Erythroblast (primary cell): ENCODE measurements around the gene MBTPS1.
"Not testable (repeated sequence)": the region's sequence is repeated elsewhere in the genome, so short reads cannot be mapped to it uniquely, and the experiment has no call there.

Experiments used
- DNase-seq, 2 experiments: peaks; one replicate each; lab custom pipeline; 2025; lab: John Stamatoyannopoulos, UW
- GATA1 ChIP-seq: IDR thresholded peaks from 2 replicates; pipeline ENCODE4 v1.6.1; 2011; ENCODE audit warnings: low read depth, mild to moderate bottlenecking, control low read depth, low read length, moderate library complexity
- POLR2A ChIP-seq: IDR thresholded peaks from 2 replicates; pipeline ENCODE4 v1.6.1; 2011; ENCODE audit warnings: mild to moderate bottlenecking, low read length

Gene MBTPS1

DNA sequence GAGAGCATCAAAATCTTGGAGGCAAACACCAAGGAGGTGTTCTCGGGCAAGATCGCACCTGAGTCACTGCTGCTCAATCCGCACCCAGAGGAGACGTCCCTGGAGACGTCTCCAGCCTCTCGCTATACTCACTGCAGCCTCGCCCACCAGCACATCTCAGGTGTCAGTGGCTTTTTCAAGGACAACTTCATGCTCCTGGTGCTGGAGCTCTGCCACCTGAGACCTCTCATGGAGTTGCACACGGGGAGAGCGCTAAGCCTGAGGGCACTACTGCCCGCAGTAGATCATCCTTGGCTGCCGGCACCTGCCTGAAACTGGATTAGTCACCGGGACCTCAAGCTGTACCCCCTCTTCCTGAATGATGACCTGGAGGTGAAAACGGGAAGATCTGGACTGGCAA is 2.6 kb upstream of the MBTPS1 start:
- no peak for DNase-seq
- TF ChIP-seq GATA1 (no peak), POLR2A (no peak)

DNA sequence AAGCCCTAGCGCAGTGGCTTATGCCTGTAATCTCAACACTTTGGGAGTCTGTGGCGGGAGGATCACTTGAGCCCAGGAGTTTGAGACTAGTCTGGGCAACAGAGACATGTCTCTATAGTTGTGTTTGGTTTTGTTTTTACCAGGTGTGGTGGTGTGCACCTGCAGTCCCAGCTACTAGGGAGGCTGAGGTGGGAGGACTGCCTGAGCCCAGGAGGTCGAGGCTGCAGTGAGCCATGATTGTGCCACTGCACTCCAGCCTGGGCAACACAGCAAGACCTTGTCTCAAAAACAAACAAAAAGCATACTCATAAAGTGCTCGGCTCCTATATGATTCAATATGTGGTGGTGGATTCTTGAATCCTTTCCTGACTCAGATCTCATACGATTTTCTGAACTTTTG is 1.6 kb upstream of the MBTPS1 start:
- not testable (repeated sequence) for DNase-seq

DNA sequence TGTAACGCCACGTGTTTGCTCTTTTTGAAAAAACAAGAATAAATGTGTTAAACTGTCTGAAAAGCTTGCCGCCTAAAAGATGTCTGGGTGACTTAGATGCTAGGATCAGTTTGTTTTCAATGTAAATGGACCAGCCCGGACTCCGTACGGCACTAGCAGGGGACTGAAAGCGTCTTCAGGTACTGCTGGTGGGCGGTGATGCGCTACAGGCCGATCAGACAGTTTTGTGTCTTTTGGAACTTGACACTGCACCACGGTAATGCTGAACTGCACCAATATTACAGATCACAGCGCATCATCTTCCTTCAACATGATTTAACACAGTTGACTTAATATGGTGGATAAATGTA is 727 bp upstream of the MBTPS1 start:
- DNase-seq = peak; percentile 77 to 80
- TF ChIP-seq POLR2A (no peak), GATA1 (no peak)

DNA sequence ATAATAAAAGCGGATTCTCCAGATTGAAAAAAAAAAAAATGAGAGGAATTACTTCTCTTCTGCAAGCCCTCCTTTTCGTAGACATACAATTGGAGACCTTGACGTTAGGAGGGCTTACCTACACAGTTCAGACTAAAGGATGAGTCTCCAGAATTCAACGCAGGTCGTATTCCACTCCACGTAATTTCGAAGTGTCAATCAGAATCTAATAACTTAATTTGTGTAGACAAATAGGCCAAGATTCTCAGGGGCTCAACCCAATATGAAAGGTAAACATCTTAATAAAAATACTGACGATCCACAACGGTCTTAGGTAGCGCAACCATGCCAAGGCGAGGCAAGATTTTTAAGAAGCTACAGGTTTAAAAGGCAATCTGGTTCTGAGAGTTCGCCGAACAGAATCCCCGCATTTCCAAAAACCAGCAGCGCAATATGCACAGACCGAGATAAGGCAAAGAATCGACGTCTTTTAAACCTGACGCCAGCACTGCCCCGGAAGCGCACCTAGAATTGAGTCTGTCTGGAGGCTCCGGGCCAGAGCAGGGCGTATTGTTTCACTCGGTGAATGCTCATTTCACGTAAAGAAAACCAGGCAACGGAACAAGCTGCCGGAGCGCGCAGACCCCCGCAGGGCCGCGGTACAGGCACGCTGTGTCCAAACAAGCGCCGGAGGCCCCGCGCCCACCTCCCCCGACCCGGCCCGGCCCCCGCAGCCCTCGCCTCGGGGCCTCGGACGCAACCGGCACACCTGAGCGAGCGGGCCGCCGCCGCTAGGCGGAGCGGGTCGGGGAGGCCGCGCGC is 623 bp downstream of the MBTPS1 start:
- no peak for TF ChIP-seq POLR2A
- DNase-seq = peak; percentile 86 to 87

DNA sequence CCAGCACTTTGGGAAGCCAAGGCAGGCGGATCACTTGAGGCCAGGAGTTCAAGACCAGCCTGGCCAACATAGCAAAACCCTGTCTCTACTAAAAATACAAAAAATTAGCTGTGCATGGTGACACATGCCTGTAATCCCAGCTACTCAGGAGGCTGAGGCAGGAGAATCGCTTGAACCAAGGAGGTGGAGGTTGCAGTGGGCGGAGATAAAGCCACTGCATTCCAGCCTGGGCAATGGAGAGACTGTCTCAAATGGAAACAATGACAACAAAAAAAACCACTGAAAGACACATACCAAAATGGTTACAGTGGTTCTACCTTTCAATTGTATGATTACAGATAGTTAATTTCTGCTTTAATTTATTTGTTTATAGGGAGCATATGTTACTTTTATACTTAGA is 4.8 kb downstream of the MBTPS1 start:
- not testable (repeated sequence) for DNase-seq

DNA sequence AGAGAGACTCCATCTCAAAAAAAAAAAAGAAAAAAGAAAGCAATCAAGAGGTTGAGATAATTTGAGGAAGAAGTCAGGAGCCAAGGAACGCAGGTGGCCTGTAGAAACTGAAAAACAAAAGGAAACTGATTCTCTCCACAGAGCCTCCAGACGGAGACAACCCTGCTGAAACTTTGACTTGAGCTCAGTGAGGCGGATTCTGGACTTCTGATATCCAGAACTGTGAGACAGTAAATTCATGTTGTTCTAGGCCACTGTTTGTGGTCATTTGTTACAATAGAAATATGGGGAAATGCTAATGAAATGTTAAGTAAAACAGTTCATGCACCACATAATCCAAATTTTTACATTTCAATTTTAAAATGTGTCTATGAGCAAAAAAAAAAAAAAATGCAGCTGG is 5.2 kb downstream of the MBTPS1 start:
- no peak for TF ChIP-seq POLR2A
- TF ChIP-seq GATA1 = no peak
- DNase-seq = no peak

DNA sequence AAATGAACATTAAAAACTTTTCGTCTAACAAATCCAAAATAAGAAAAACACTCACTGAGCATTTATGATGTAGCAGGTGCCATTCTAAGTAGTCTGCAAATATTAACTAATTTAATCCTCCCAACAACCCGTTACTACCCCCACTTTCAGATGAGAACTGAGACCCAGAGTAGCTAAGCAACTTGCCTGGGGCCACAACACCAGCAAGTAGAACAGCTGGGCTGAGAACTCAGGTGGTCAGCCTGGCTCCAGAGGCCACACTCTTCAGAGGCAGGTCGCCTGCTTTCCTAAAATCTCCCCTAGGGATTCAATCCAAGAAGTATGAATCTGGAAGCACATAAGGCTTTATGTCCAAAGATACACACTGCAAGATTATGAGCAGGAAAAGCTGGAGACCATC is 6.2 kb downstream of the MBTPS1 start:
- TF ChIP-seq POLR2A (no peak), GATA1 (no peak)
- DNase-seq = no peak

DNA sequence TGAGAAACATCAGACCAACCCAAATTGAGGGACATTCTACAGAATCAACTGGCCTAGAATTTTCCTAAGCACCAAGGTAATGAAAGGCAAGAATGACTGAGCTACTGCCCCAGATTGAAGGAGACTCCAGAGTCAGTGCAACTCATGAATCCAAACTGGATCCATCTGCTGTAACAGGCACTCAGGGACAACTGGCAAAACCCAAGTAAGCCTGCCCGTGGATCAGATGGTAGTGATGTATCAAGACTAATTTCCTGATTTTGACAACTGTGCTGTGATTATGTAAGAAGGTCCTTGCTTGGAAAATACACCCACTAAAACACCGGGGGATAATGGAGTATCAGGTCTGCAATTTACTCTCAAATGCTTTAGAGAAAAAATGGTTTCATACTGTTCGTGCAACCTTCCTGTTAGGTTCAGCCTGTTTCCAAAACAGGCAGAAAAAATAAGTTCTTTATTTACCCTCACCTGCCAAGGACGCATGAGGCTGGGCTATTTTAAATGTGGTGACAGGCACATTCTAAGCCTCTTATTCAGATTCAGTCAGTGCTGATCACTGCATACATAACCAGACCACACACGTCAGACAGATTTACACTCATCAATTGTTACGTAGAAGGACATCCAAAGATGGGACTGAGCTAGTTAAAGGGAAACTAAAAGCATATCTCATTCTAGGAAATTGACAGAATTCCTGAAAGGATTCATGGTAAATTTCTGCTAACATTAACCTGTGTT is 7.0 kb downstream of the MBTPS1 start:
- no peak for DNase-seq
- TF ChIP-seq POLR2A (no peak), GATA1 (no peak)

DNA sequence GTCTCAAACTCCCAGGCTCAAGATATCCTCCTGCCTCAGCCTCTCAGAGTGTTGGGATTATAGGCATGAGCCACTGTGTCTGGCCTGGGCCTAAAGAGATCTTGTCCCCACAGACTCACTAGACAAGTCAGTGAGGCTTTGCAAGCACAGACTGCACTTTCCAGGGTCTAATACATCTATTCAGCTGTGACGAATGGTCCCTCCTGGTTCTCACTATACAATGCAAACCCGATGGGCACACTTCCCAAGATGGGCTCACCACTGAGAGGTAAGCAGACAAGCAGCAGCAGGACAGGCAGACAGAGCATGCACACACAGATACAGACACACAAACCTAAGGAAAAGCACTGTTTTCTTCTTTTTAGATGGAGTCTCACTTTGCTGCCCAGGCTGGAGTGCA is 8.8 kb downstream of the MBTPS1 start:
- DNase-seq = no peak
- TF ChIP-seq POLR2A = no peak
- TF ChIP-seq GATA1 = no peak

DNA sequence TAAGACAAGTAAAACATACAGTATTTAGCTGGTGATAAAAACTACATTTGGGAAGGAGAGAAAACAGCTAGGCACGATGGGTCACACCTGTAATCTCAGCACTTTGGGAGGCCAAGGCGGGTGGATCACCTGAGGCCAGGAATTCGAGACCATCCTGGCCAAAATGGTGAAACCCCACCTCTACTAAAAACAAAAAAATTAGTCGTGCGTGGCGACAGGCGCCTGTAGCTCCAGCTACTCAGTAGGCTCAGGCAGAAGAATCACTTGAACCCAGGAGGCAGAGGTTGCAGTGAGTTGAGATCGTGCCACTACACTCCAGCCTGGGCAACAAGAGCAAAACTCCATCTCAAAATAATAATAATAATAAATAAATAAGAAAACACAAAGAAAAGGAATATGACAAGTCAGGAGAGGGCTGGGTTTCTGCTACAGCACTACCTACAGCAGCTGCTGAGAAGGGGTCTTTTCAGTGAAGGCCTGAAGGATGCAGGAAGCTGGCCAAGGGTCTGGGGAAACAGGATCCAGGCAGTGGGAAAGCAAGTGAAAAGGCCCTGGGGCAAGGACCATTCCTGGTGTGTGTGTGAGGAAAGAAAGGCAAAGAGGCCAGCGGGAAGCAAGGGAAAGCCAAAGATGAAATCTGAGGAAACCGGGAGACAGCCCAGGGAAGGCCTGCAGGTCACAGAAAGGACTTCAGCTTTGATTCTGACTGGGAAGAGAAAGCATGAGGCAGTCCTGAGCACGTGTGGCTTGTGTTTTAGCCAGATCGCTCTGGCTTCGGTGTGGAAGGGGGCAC is 10.6 kb downstream of the MBTPS1 start:
- no peak for DNase-seq
- TF ChIP-seq POLR2A (no peak), GATA1 (no peak)

DNA sequence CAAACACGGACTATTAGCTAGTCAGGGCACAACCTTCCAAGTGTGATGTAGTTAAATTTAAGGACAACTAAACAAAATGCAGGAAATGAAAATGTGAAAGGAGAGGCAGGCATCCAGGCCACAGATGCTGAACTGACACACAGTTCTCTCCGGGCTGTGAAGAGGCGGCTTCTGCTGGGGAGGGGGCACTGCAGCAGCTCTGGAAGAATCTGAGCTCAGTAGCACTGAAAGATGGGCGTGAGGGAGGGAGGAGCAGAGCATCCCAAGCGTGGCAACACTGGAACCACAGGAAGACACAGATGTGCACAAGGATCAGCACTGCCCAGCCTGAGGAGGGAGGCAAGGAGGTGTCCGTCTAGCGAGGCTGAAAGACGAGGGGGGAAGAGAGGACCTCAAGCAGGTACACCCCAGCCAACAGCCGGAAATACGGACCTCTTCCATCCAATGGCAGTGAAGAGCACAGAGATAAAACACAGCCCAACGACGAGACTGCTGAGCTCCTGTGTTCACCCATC is 11.4 kb downstream of the MBTPS1 start:
- TF ChIP-seq POLR2A (no peak), GATA1 (no peak)
- no peak for DNase-seq

DNA sequence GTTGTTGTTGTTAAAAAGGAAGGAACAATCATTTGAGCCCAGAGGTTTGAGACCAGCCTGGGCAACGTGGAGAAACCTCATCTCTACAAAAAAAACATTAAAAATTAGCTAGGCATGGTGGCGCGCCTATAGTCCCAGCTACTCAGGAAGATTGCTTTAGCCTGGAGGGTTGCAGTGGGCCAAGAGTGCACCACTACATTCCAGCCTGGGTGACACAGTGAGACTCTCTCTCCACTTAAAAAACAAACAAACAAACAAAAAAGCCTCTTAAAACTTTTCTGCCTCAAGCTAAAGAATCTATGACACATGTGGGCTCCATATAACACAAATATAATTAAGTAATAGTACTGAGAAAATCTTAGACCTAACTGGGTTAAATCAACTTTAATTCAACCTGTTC is 12.5 kb downstream of the MBTPS1 start:
- TF ChIP-seq POLR2A = no peak
- TF ChIP-seq GATA1 = no peak
- DNase-seq = no peak

DNA sequence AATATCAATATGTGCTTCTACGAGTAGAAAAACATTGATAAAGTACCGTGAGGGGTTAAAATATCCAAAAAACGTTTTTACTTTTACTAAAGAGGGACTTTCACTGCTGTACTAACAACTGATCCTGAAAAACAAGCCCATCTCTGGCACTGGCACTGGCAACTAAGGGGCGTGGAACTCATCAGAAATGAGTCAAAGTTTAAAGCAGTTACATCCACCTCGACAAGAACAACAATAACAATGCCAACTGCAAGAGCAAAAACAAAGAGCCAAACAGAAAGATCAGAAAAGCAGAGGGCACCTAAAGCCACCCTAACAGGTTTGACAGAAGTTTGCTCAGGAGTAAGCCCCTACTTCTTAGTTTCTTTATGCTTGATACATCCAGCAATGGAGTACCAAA is 13.1 kb downstream of the MBTPS1 start:
- TF ChIP-seq GATA1 = no peak
- no peak for TF ChIP-seq POLR2A
- no peak for DNase-seq

DNA sequence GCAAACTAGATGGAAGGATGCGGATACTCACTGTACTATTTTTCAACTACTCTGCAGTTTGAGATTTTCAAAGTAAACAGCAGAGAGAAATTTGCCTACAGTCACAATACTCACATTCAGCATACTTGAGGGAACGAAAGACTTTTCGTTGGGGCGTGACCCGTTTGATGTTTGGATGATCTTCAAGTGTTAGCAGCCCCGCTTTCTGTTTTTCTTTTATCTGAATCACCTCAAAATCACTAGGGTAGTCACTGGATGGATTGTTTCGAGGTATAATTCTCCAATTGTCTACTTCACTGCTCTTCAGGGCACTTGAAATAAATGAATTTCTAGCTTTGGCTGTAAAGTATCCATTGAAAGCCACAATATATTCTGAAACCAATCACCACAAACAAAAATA is 17.8 kb downstream of the MBTPS1 start:
- TF ChIP-seq GATA1 = no peak
- no peak for TF ChIP-seq POLR2A
- DNase-seq = no peak
